Kidney epithelial cell (primary cell): Measurements from ENCODE around the gene GALM. TPM values are rescaled to one million over a fixed set of nuclear protein-coding genes. Genes with fewer than 3 reads are reported as not detected.

ENCODE experiments used
- DNase-seq: peaks from one replicate; pipeline ENCODE4 v3.0.0-alpha.2; 2010; ENCODE audit warnings: low read depth
- H3K27me3 ChIP-seq: 2 replicates; pipeline ENCODE4 v1.6.0; 2011; ENCODE audit warnings: low read length; ENCODE audit not compliant: control insufficient read depth, insufficient read depth
- H3K36me3 ChIP-seq: 2 replicates; pipeline ENCODE4 v1.5.1; 2011; ENCODE audit warnings: low read length; ENCODE audit not compliant: control insufficient read depth, insufficient read depth
- H3K4me3 ChIP-seq: 2 replicates; pipeline ENCODE4 v1.5.1; 2011; ENCODE audit warnings: low read depth, mild to moderate bottlenecking, control low read depth, low read length
- total RNA-seq: library from RNA; depleted of rRNA; stranded (reverse); fragments of >200 nt; gene quantifications from 2 replicates; pipeline ENCODE4 v1.2.3, GENCODE V29; 2015
- TF ChIP-seq, protein P1 (sequence below): IDR thresholded peaks from 2 replicates; pipeline ENCODE4 v1.5.1; 2011; ENCODE audit warnings: mild to moderate bottlenecking, moderate library complexity, low read length, control low read depth, inconsistent platforms; ENCODE audit not compliant: insufficient read depth, poor library complexity, severe bottlenecking

GALM gene
- total RNA-seq, 1 donor from 2014 or later: 10.1 TPM

DNA sequence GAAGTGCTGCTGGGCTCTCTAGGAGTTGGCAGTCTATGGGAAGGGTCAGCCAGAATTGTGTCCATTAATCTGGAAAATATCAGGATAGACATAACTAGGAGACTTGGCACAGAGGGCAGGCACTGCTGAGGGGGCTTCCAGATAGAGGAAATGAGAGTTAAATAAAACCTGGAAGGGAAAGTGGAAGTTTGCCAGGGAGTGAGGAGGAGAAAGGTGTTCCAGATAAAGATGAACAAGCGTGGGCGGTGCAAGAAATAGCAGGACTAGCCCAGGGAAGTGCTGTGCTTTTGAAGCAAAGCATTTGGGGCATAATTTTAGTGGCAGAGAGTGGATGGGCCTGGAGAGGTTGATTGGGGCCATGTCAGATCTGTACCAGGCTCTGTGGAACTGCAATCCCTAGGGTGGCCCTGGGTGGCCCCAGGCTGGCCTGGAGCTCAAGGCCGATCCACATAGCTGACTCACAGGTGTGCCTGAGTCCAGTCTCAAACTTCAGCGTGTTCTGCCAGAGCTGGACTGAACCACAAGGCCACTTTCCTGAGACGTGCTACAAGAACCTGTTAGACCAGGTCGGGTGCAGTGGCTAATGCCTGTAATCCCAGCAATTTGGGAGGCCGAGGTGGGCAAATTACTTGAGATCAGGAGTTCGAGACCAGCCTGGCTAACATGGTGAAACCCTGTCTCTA, 26.9 kb downstream of the GALM start:
- Histone ChIP-seq H3K27me3 (no peaks in the 10 kb centered on the region), H3K4me3 (no peak overlapping the region), H3K36me3 (no peaks in the 10 kb centered on the region)
- DNase-seq: no peak
- TF ChIP-seq, protein P1, sequence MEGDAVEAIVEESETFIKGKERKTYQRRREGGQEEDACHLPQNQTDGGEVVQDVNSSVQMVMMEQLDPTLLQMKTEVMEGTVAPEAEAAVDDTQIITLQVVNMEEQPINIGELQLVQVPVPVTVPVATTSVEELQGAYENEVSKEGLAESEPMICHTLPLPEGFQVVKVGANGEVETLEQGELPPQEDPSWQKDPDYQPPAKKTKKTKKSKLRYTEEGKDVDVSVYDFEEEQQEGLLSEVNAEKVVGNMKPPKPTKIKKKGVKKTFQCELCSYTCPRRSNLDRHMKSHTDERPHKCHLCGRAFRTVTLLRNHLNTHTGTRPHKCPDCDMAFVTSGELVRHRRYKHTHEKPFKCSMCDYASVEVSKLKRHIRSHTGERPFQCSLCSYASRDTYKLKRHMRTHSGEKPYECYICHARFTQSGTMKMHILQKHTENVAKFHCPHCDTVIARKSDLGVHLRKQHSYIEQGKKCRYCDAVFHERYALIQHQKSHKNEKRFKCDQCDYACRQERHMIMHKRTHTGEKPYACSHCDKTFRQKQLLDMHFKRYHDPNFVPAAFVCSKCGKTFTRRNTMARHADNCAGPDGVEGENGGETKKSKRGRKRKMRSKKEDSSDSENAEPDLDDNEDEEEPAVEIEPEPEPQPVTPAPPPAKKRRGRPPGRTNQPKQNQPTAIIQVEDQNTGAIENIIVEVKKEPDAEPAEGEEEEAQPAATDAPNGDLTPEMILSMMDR: no peak

- no peaks in the 10 kb centered on the region for H3K36me3 ChIP-seq
- H3K4me3 ChIP-seq: no peak overlapping the region
- TF ChIP-seq, protein P1: no peak
- DNase-seq: no peak
- H3K27me3 ChIP-seq: no peaks in the 10 kb centered on the region
Observed at GRCh38 chr2:38697116-38697840, 31.4 kb downstream of the GALM start.

- Histone ChIP-seq H3K27me3 (no peaks in the 10 kb centered on the region), H3K36me3 (no peaks in the 10 kb centered on the region), H3K4me3 (no peak overlapping the region)
- TF ChIP-seq, protein P1: no peak
- DNase-seq: no peak
Observed at GRCh38 chr2:38698467-38699003, 32.6 kb downstream of the GALM start.

- DNase-seq: no peak
- Histone ChIP-seq H3K36me3 (no peaks in the 10 kb centered on the region), H3K27me3 (no peaks in the 10 kb centered on the region), H3K4me3 (no peak overlapping the region)
- TF ChIP-seq, protein P1: no peak
Observed at GRCh38 chr2:38700113-38700785, 34.3 kb downstream of the GALM start.

GRCh38 chr2:38700881-38701458, 35.1 kb downstream of the GALM start:
- peaks cover 2% of the 10 kb centered on the region for H3K27me3 ChIP-seq
- no peak overlapping the region for H3K4me3 ChIP-seq
- TF ChIP-seq, protein P1: no peak
- H3K36me3 ChIP-seq: no peaks in the 10 kb centered on the region
- DNase-seq: no peak
